B cell (primary cell): Measurements from ENCODE around the gene EBF3. TPM values are rescaled to one million over a fixed set of nuclear protein-coding genes. Genes with fewer than 3 reads are reported as not detected.

Experiments
- ATAC-seq: fragments of 200-7000 bp; cut with Tn5 transposase; one replicate; pipeline ENCODE4 v1.10.0; 2021; ENCODE audit warnings: low read depth, mild to moderate bottlenecking, moderate number of reproducible peaks, moderate library complexity
- CTCF ChIA-PET: fragments of 350-600 bp; sonication (Branson Sonifier 250); formaldehyde crosslinking; loops from one replicate; lab custom pipeline; 2021; ENCODE audit warnings: antibody characterized with exemption, inconsistent platforms; lab: Charles Lee
- POLR2A ChIA-PET: fragments of 350-600 bp; sonication (Branson Sonifier 250); formaldehyde crosslinking; loops from one replicate; lab custom pipeline; 2021; ENCODE audit warnings: antibody characterized with exemption; lab: Charles Lee
- DNase-seq: peaks from one replicate; pipeline ENCODE4 v3.0.0; 2013
- H2AFZ ChIP-seq: 2 replicates; pipeline ENCODE4 v1.6.1; 2012; ENCODE audit warnings: mild to moderate bottlenecking, low read depth, low read length; ENCODE audit not compliant: insufficient read depth, poor library complexity, severe bottlenecking
- H3K27ac ChIP-seq, 2 donors: 1 replicate in 1 of 2; 2 replicates in 1 of 2; pipeline ENCODE4 v1.5.1; 2012 to 2013; ENCODE audit warnings: low read length in 2 of 2, mild to moderate bottlenecking in 2 of 2, moderate library complexity in 1 of 2
- H3K27me3 ChIP-seq, 4 experiments: fragments of 200-600 bp in 1 of 4; sonication (generic) in 1 of 4; replicated peaks in 1 of 4; 1 replicate in 2 of 4; 2 replicates in 2 of 4; pipeline versions ENCODE4 v1.6.1 to v1.7.0; 2013 to 2016; ENCODE audit warnings: low read length in 3 of 4, mild to moderate bottlenecking in 2 of 4, mixed read lengths in 1 of 4, moderate library complexity in 1 of 4; ENCODE audit not compliant: insufficient read depth in 4 of 4, control insufficient read depth in 3 of 4; ENCODE audit errors: control extremely low read depth in 1 of 4
- H3K36me3 ChIP-seq, 2 experiments: replicated peaks in 1 of 2; 1 replicate in 1 of 2; 2 replicates in 1 of 2; pipeline versions ENCODE4 v1.6.1 to v1.7.1; 2013; ENCODE audit warnings: low read length in 1 of 2; ENCODE audit not compliant: insufficient read depth in 2 of 2, control insufficient read depth in 1 of 2; ENCODE audit errors: control extremely low read depth in 1 of 2, extremely low read depth in 1 of 2
- H3K4me1 ChIP-seq, 2 donors: fragments of 200-600 bp in 1 of 2; sonication (generic) in 1 of 2; 1 replicate in 1 of 2; 2 replicates in 1 of 2; pipeline versions ENCODE4 v1.5.1 to v1.6.1; 2013 to 2017; ENCODE audit warnings: low read length in 2 of 2; ENCODE audit not compliant: control insufficient read depth in 2 of 2, insufficient read depth in 2 of 2
- H3K4me2 ChIP-seq: replicated peaks from 2 replicates; pipeline ENCODE3; 2012; ENCODE audit warnings: mild to moderate bottlenecking, low read depth, low read length; ENCODE audit not compliant: poor library complexity, severe bottlenecking
- H3K4me3 ChIP-seq, 5 experiments: fragments of 200-600 bp in 1 of 5; sonication (generic) in 1 of 5; 1 replicate in 3 of 5; 2 replicates in 2 of 5; pipeline versions ENCODE4 v1.5.1 to v1.7.0; 2011 to 2016; ENCODE audit warnings: low read length in 4 of 5, mild to moderate bottlenecking in 4 of 5, low read depth in 2 of 5, control low read depth in 1 of 5, moderate library complexity in 1 of 5; ENCODE audit not compliant: insufficient read depth in 1 of 5; ENCODE audit errors: control extremely low read depth in 1 of 5, extremely low read depth in 1 of 5
- H3K79me2 ChIP-seq: fragments of 200-600 bp; sonication (generic); one replicate; pipeline ENCODE4 v1.6.0; 2016; ENCODE audit warnings: low read length; ENCODE audit not compliant: control insufficient read depth, insufficient read depth
- H3K9ac ChIP-seq: fragments of 200-600 bp; sonication (generic); 2 replicates; pipeline ENCODE4 v1.6.1; 2017; ENCODE audit warnings: mild to moderate bottlenecking, low read length, moderate library complexity
- H3K9me3 ChIP-seq, 3 donors: one replicate each; pipeline versions ENCODE4 v1.6.1 to v1.7.1; 2013; ENCODE audit warnings: low read length in 2 of 3; ENCODE audit not compliant: control insufficient read depth in 2 of 3, insufficient read depth in 1 of 3; ENCODE audit errors: control extremely low read depth in 1 of 3
- H4K20me1 ChIP-seq: 2 replicates; pipeline ENCODE4 v1.6.0; 2012; ENCODE audit warnings: mild to moderate bottlenecking, low read length; ENCODE audit not compliant: insufficient read depth, control insufficient read depth, poor library complexity, severe bottlenecking
- H3K27ac Mint-ChIP-seq: one replicate; pipeline ENCODE4 v1.8.0; 2021; ENCODE audit warnings: mixed read lengths
- H3K27me3 Mint-ChIP-seq: one replicate; pipeline ENCODE4 v1.8.0; 2021; ENCODE audit warnings: mixed read lengths
- H3K4me1 Mint-ChIP-seq: one replicate; pipeline ENCODE4 v1.8.0; 2021; ENCODE audit warnings: mixed read lengths
- H3K4me3 Mint-ChIP-seq: one replicate; pipeline ENCODE4 v1.8.0; 2021; ENCODE audit warnings: mixed read lengths
- H3K9me3 Mint-ChIP-seq: one replicate; pipeline ENCODE4 v1.8.0; 2022; ENCODE audit warnings: mixed read lengths; ENCODE audit not compliant: insufficient read depth
- EZH2 ChIP-seq: IDR thresholded peaks from 2 replicates; pipeline ENCODE4 v1.6.1; 2012; ENCODE audit warnings: borderline replicate concordance, low read depth, mild to moderate bottlenecking, moderate library complexity, low read length; ENCODE audit not compliant: insufficient read depth, poor library complexity, severe bottlenecking
- WGBS: methylation state at CpG from one replicate; pipeline ENCODE4 v1.1.5; 2013; ENCODE audit warnings: missing lambda C conversion rate; ENCODE audit not compliant: insufficient coverage; 5-methylcytosine and 5-hydroxymethylcytosine counted together
- intact Hi-C: fragments of 100-400 bp; cut with micrococcal nuclease; formaldehyde crosslinking; loops from one replicate; pipeline ENCODE4 v1.10.0; 2022
- polyA plus RNA-seq: library from polyadenylated mRNA; depleted of rRNA; stranded (reverse); fragments of >200 nt; gene quantifications from 2 replicates; pipeline ENCODE4 v1.2.3, GENCODE V29; 2012
- total RNA-seq, 2 donors: library from RNA; stranded (reverse); fragments of 120-200 nt in 1 of 2; gene quantifications; 1 replicate in 1 of 2; 2 replicates in 1 of 2; pipeline versions ENCODE4 v1.2.3 to v1.2.4, GENCODE V29; 2013 to 2022
- TF ChIP-seq, protein P1 (sequence below): fragments of 200-600 bp; IDR thresholded peaks from one replicate; pipeline ENCODE4 v1.8.0; 2022; ENCODE audit warnings: antibody characterized with exemption, mild to moderate bottlenecking

Gene EBF3
- total and polyA plus RNA-seq, 2 donors (not counting 1 experiment from before 2014, with no cell fraction given) = not detected

DNA sequence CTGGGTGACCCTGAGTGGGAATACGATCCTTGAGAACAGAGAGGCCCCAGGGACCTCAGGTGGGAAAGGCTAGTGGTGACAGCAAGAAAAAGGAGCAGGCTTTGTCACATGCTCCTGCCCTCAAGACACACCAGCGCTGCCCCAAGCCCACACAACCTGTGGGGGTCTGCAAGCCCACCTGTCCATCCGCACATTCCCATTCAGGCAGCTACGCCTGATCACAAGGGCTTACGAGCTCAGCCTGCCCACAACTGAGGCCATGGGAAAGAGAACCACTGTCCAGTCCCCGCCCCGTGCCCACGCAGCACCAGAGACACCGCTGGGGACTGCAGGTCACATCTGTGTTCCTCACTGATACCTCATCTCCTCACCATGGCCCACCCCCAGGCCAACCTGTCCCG, 26.7 kb downstream of the EBF3 start:
- Histone ChIP-seq H3K27me3 (no peaks in the 10 kb centered on the region), H2AFZ (no peak overlapping the region), H3K4me3 (no peak overlapping the region), H3K9me3 (no peaks in the 10 kb centered on the region), H3K27ac (no peak overlapping the region), H3K9ac (no peak overlapping the region), H3K4me1 (no peaks in the 10 kb centered on the region), H4K20me1 (no peaks in the 10 kb centered on the region), H3K79me2 (no peaks in the 10 kb centered on the region), H3K4me2 (no peak overlapping the region), H3K36me3 (no peaks in the 10 kb centered on the region)
- H3K4me1 Mint-ChIP-seq = no peaks in the 10 kb centered on the region
- DNase-seq (no peak), ATAC-seq (no peak)
- intact Hi-C loops = no loop called here
- H3K9me3 Mint-ChIP-seq = no peaks in the 10 kb centered on the region
- TF ChIP-seq EZH2 = no peak
- TF ChIP-seq, protein P1, sequence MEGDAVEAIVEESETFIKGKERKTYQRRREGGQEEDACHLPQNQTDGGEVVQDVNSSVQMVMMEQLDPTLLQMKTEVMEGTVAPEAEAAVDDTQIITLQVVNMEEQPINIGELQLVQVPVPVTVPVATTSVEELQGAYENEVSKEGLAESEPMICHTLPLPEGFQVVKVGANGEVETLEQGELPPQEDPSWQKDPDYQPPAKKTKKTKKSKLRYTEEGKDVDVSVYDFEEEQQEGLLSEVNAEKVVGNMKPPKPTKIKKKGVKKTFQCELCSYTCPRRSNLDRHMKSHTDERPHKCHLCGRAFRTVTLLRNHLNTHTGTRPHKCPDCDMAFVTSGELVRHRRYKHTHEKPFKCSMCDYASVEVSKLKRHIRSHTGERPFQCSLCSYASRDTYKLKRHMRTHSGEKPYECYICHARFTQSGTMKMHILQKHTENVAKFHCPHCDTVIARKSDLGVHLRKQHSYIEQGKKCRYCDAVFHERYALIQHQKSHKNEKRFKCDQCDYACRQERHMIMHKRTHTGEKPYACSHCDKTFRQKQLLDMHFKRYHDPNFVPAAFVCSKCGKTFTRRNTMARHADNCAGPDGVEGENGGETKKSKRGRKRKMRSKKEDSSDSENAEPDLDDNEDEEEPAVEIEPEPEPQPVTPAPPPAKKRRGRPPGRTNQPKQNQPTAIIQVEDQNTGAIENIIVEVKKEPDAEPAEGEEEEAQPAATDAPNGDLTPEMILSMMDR = no peak
- 95% methylated on average over 10 of the region's 10 CpGs for WGBS
- ChIA-PET POLR2A (no interaction called here), CTCF (no interaction called here)
- H3K27me3 Mint-ChIP-seq = peaks cover 9% of the 10 kb centered on the region
- H3K4me3 Mint-ChIP-seq = no peak overlapping the region
- no peak overlapping the region for H3K27ac Mint-ChIP-seq

DNA sequence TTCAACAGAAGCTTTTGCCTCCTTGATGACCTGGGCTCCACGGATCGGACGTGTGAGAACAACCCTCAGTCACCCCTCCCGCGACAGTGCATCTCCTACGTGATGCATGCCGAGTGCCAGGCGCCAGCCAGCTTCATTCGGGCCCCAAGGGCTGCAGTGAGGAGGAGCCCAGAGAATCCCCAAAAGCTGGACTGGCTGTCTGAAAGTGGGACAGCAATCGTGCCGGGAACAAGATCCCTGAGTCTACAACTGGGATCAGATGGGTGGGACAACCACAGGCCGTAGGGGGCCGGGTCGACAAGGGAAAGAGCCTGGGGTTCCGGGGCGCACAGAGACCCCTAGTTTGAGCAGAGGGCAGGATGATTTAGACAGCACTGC, 27.2 kb downstream of the EBF3 start:
- intact Hi-C loops = no loop called here
- TF ChIP-seq, protein P1 = no peak
- no peaks in the 10 kb centered on the region for H3K4me1 ChIP-seq
- no peak overlapping the region for H3K4me3 ChIP-seq
- CTCF ChIA-PET = no interaction called here
- no peak overlapping the region for H3K27ac ChIP-seq
- DNase-seq (no peak), ATAC-seq (no peak)
- H3K9ac ChIP-seq = no peak overlapping the region
- Mint-ChIP-seq H3K9me3 (no peaks in the 10 kb centered on the region), H3K4me1 (no peaks in the 10 kb centered on the region), H3K27me3 (peaks cover 9% of the 10 kb centered on the region), H3K4me3 (no peak overlapping the region), H3K27ac (no peak overlapping the region)
- no peaks in the 10 kb centered on the region for H3K36me3 ChIP-seq
- no peaks in the 10 kb centered on the region for H3K27me3 ChIP-seq
- no peaks in the 10 kb centered on the region for H3K79me2 ChIP-seq
- H3K9me3 ChIP-seq = no peaks in the 10 kb centered on the region
- POLR2A ChIA-PET = no interaction called here
- H2AFZ ChIP-seq = no peak overlapping the region
- no peaks in the 10 kb centered on the region for H4K20me1 ChIP-seq
- H3K4me2 ChIP-seq = no peak overlapping the region
- 96% methylated on average over 13 of the region's 16 CpGs for WGBS
